Measurements from ENCODE around the gene SPPL3. TPM values are rescaled to one million over a fixed set of nuclear protein-coding genes. Genes with fewer than 3 reads are reported as not detected.

Gene SPPL3
- total RNA-seq, 4 donors from 2014 or later = 25.5 to 30.4 (median 29.0) TPM

DNA sequence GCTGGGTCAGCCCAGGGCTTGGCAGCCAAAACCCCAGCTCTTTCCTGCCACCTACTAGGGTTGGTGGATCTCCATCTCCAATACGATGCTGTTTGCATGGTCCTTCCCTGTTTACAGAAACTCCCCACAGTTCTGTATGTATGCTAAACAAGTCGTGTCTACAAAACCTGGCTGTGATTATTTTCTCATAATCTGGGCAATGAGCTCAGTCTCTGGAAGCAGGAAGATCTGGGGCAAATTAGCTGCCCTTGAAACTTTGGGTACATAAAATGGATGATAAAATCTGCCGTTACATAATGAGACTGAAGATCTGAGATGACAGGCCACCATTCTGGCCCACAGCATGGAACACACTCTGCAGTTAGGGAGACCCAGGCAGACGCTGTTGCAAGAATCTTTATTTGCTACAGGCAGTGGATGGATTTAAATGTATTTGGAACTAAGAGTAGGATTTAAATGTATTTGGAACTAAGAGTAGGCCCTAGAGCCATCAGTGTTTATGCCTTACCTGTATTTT is 146.9 kb downstream of the SPPL3 start:
- Histone ChIP-seq H3K27ac (no peak overlapping the region), H3K4me3 (no peak overlapping the region), H3K9me3 (peaks cover 0 to 8% (median 0%) of the 10 kb centered on the region in 4 donors), H3K36me3 (peaks cover 0 to 18% (median 0%) of the 10 kb centered on the region in 3 donors), H3K4me1 (peaks cover 0 to 14% (median 6%) of the 10 kb centered on the region in 4 donors), H3K27me3 (no peaks in the 10 kb centered on the region)
- WGBS, 2 donors = 63 to 66% methylated on average over 4 of the region's 4 CpGs
- no peak for DNase-seq (ENCODE audit: low spot score in 2 of 2)
- TF ChIP-seq POLR2A (IDR thresholded peaks at IDR 0.05) = no peak
- TF ChIP-seq, protein P1, sequence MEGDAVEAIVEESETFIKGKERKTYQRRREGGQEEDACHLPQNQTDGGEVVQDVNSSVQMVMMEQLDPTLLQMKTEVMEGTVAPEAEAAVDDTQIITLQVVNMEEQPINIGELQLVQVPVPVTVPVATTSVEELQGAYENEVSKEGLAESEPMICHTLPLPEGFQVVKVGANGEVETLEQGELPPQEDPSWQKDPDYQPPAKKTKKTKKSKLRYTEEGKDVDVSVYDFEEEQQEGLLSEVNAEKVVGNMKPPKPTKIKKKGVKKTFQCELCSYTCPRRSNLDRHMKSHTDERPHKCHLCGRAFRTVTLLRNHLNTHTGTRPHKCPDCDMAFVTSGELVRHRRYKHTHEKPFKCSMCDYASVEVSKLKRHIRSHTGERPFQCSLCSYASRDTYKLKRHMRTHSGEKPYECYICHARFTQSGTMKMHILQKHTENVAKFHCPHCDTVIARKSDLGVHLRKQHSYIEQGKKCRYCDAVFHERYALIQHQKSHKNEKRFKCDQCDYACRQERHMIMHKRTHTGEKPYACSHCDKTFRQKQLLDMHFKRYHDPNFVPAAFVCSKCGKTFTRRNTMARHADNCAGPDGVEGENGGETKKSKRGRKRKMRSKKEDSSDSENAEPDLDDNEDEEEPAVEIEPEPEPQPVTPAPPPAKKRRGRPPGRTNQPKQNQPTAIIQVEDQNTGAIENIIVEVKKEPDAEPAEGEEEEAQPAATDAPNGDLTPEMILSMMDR (IDR thresholded peaks at IDR 0.05) = no peak
- no peak for TF ChIP-seq EP300 (IDR thresholded peaks at IDR 0.05)

DNA sequence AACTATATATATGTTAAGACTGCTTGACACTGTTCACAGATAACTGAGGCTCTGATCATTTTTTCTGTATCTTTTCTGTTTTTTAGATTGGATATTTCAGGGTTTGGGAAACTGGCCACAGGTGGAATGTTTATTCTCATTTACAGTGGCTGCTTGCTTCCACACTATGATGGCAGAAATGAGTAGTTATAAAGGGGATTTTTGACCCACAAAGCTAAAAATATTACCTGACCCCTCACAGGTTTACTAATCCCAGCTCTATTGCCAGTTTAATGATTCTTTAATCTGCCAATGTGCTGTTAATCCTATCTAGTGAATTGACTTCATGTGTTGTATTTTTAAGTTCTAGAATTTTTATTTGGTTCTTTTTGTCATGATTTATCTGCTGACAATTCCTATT is 148.9 kb downstream of the SPPL3 start:
- no peak for DNase-seq (ENCODE audit: low spot score in 2 of 2)
- no peak overlapping the region for H3K27ac ChIP-seq
- no peak overlapping the region for H3K4me3 ChIP-seq
- peaks cover 0 to 10% (median 0%) of the 10 kb centered on the region in 3 donors for H3K36me3 ChIP-seq
- TF ChIP-seq, protein P1 (IDR thresholded peaks at IDR 0.05) = no peak
- TF ChIP-seq POLR2A (IDR thresholded peaks at IDR 0.05) (no peak), EP300 (IDR thresholded peaks at IDR 0.05) (no peak)
- no peaks in the 10 kb centered on the region for H3K4me1 ChIP-seq
- H3K27me3 ChIP-seq = no peaks in the 10 kb centered on the region
- H3K9me3 ChIP-seq = peaks cover 0 to 8% (median 0%) of the 10 kb centered on the region in 4 donors

DNA sequence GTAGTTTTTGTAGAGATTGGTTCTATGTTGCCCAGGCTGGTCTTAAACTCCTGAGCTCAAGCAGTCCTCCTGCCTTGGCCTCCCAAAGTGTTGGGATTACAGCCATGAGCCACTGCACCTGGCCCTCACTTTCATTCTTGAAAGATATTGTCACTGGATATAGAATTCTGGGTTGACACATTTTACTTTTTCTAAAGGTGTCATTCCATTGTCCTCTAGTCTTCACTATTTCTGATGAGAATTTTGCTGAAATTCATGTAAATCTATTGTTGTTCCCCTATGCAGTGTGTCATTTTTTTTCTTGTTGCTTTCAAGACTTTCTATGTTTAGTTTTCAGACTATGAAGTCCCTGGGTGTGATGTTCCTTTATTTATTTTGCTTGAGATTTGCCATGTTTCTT is 149.4 kb downstream of the SPPL3 start:
- H3K9me3 ChIP-seq = peaks cover 0 to 8% (median 0%) of the 10 kb centered on the region in 4 donors
- H3K27ac ChIP-seq = no peak overlapping the region
- no peak for TF ChIP-seq EP300 (IDR thresholded peaks at IDR 0.05)
- TF ChIP-seq POLR2A (IDR thresholded peaks at IDR 0.05) = no peak
- TF ChIP-seq, protein P1 (IDR thresholded peaks at IDR 0.05) = no peak
- H3K27me3 ChIP-seq = no peaks in the 10 kb centered on the region
- H3K4me1 ChIP-seq = no peaks in the 10 kb centered on the region
- peaks cover 0 to 6% (median 0%) of the 10 kb centered on the region in 3 donors for H3K36me3 ChIP-seq
- H3K4me3 ChIP-seq = no peak overlapping the region
- DNase-seq (ENCODE audit: low spot score in 2 of 2) = no peak

DNA sequence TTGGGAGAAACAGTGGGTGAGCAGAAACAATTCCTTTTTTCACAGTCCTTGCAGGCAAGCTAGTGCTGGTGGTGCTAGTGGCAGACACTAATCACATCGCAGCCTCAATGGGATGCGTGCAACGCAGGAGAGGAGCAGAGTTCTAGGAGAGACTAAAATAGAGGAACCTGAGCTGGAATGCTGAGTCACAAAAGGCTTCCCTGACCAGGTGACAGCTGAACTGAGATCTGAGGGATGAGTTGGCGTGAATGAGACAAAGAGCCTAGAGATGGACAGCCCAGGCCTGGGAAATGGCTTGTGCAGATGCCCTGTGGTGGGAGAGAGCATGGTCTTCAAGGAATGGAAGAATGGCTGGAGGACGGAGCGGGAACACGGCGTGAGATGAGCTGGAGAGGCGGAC is 152.8 kb downstream of the SPPL3 start:
- TF ChIP-seq POLR2A (IDR thresholded peaks at IDR 0.05) (no peak), EP300 (IDR thresholded peaks at IDR 0.05) (no peak)
- TF ChIP-seq, protein P1 (IDR thresholded peaks at IDR 0.05) = no peak
- no peak for DNase-seq (ENCODE audit: low spot score in 2 of 2)
- Histone ChIP-seq H3K9me3 (peaks cover 0 to 8% (median 0%) of the 10 kb centered on the region in 4 donors), H3K4me1 (no peaks in the 10 kb centered on the region), H3K27ac (no peak overlapping the region), H3K36me3 (no peaks in the 10 kb centered on the region), H3K27me3 (no peaks in the 10 kb centered on the region), H3K4me3 (no peak overlapping the region)
- 94 to 95% methylated on average over 9 of the region's 9 CpGs for WGBS, 2 donors

DNA sequence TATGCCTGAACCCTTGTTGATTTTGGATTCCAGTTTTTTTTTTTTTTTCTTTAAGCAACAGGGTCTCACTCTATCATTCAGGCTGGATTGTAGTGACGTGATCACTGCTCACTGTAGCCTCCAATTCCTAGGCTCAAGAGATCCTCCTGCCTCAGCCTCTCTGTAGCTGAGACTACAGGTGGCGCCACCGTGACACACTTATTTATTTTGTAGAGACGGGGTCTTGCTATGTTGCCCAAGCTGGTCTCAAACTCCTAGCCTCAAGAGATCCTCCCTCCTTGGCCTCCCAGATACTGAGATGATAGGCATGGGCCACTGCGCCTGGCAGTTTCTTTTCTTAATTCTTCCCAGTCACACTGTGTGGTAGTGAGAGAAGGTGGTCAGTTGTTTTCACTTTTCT is 153.4 kb downstream of the SPPL3 start:
- 95 to 96% methylated on average over 5 of the region's 5 CpGs for WGBS, 2 donors
- TF ChIP-seq, protein P1 (IDR thresholded peaks at IDR 0.05) = no peak
- peaks cover 0 to 8% (median 0%) of the 10 kb centered on the region in 4 donors for H3K9me3 ChIP-seq
- H3K27ac ChIP-seq = no peak overlapping the region
- H3K4me1 ChIP-seq = no peaks in the 10 kb centered on the region
- H3K4me3 ChIP-seq = no peak overlapping the region
- DNase-seq (ENCODE audit: low spot score in 2 of 2) = no peak
- no peaks in the 10 kb centered on the region for H3K36me3 ChIP-seq
- H3K27me3 ChIP-seq = no peaks in the 10 kb centered on the region

Data from tibial nerve (tissue), 4 donors.